Activated naive CD8-positive, alpha-beta T cell treated with anti-CD3 and anti-CD28 coated beads, Interleukin-2, amount 50 U/mL, for 24 hours (primary cell): Measurements from ENCODE around the gene TRANK1.
"Not testable (repeated sequence)": the region's sequence is repeated elsewhere in the genome, so short reads cannot be mapped to it uniquely, and the experiment has no call there.

Source experiments
- ATAC-seq: fragments of 150-1000 bp; cut with Tn5 transposase; one replicate; pipeline ENCODE4 v1.10.0; 2021
- DNase-seq: peaks from one replicate; pipeline ENCODE4 v3.0.0; 2021
- H3K27ac Mint-ChIP-seq: one replicate; pipeline ENCODE4 v1.8.0; 2021; ENCODE audit warnings: mild to moderate bottlenecking, mixed read lengths
- H3K27me3 Mint-ChIP-seq: one replicate; pipeline ENCODE4 v1.8.0; 2021; ENCODE audit warnings: mixed read lengths
- H3K36me3 Mint-ChIP-seq: one replicate; pipeline ENCODE4 v1.8.0; 2021; ENCODE audit warnings: low read depth, mixed read lengths
- H3K4me1 Mint-ChIP-seq: one replicate; pipeline ENCODE4 v1.8.0; 2021; ENCODE audit warnings: mixed read lengths
- H3K4me3 Mint-ChIP-seq: one replicate; pipeline ENCODE4 v1.8.0; 2021; ENCODE audit warnings: mild to moderate bottlenecking, moderate library complexity, mixed read lengths
- H3K9me3 Mint-ChIP-seq: one replicate; pipeline ENCODE4 v1.8.0; 2021; ENCODE audit warnings: mixed read lengths

Gene TRANK1

GRCh38 chr3:36942638-36943248, 2.1 kb downstream of the TRANK1 start:
- peaks cover 8% of the 10 kb centered on the region for H3K9me3 Mint-ChIP-seq
- H3K27ac Mint-ChIP-seq = no peak overlapping the region
- peaks cover 22% of the 10 kb centered on the region for H3K4me1 Mint-ChIP-seq
- ATAC-seq = no peak
- peaks cover 8% of the 10 kb centered on the region for H3K36me3 Mint-ChIP-seq
- peaks cover 2% of the 10 kb centered on the region for H3K27me3 Mint-ChIP-seq
- DNase-seq = no peak
- H3K4me3 Mint-ChIP-seq = no peak overlapping the region

GRCh38 chr3:36941658-36942057, 3.2 kb downstream of the TRANK1 start:
- DNase-seq (no peak), ATAC-seq (no peak)
- Mint-ChIP-seq H3K4me3 (no peak overlapping the region), H3K9me3 (peaks cover under 1% of the 10 kb centered on the region), H3K4me1 (peaks cover 22% of the 10 kb centered on the region), H3K27ac (no peak overlapping the region), H3K36me3 (no peaks in the 10 kb centered on the region), H3K27me3 (peaks cover 2% of the 10 kb centered on the region)

GRCh38 chr3:36941162-36941561, 3.7 kb downstream of the TRANK1 start:
- Mint-ChIP-seq H3K4me1 (peaks cover 22% of the 10 kb centered on the region), H3K27ac (no peak overlapping the region), H3K4me3 (no peak overlapping the region), H3K9me3 (no peaks in the 10 kb centered on the region), H3K27me3 (peaks cover 2% of the 10 kb centered on the region), H3K36me3 (no peaks in the 10 kb centered on the region)
- DNase-seq (no peak), ATAC-seq (no peak)

GRCh38 chr3:36937492-36937891, 7.4 kb downstream of the TRANK1 start:
- Mint-ChIP-seq H3K27ac (no peak overlapping the region), H3K9me3 (no peaks in the 10 kb centered on the region), H3K4me3 (no peak overlapping the region), H3K27me3 (no peaks in the 10 kb centered on the region), H3K4me1 (peaks cover 9% of the 10 kb centered on the region), H3K36me3 (no peaks in the 10 kb centered on the region)
- DNase-seq (no peak), ATAC-seq (no peak)

GRCh38 chr3:36933540-36934296, 11.1 kb downstream of the TRANK1 start:
- H3K27me3 Mint-ChIP-seq = no peaks in the 10 kb centered on the region
- H3K4me3 Mint-ChIP-seq = no peak overlapping the region
- no peak for DNase-seq
- peaks cover 1% of the 10 kb centered on the region for H3K36me3 Mint-ChIP-seq
- no peak overlapping the region for H3K27ac Mint-ChIP-seq
- H3K9me3 Mint-ChIP-seq = no peaks in the 10 kb centered on the region
- peaks cover 1% of the 10 kb centered on the region for H3K4me1 Mint-ChIP-seq
- no peak for ATAC-seq

GRCh38 chr3:36931424-36931823, 13.4 kb downstream of the TRANK1 start:
- not testable (repeated sequence) for H3K4me1 Mint-ChIP-seq, H3K36me3 Mint-ChIP-seq, H3K27ac Mint-ChIP-seq, ATAC-seq, DNase-seq, H3K9me3 Mint-ChIP-seq, H3K4me3 Mint-ChIP-seq, H3K27me3 Mint-ChIP-seq

- Mint-ChIP-seq H3K4me1 (peaks cover 10% of the 10 kb centered on the region), H3K9me3 (no peaks in the 10 kb centered on the region), H3K36me3 (peaks cover 1% of the 10 kb centered on the region), H3K27me3 (no peaks in the 10 kb centered on the region), H3K4me3 (no peak overlapping the region), H3K27ac (no peak overlapping the region)
- ATAC-seq = no peak
- no peak for DNase-seq
Measured at GRCh38 chr3:36928220-36928619, 16.6 kb downstream of the TRANK1 start.

- H3K27me3 Mint-ChIP-seq = no peaks in the 10 kb centered on the region
- DNase-seq = no peak
- peaks cover 2% of the 10 kb centered on the region for H3K9me3 Mint-ChIP-seq
- H3K4me1 Mint-ChIP-seq = peaks cover 15% of the 10 kb centered on the region
- H3K36me3 Mint-ChIP-seq = peaks cover 3% of the 10 kb centered on the region
- no peak overlapping the region for H3K4me3 Mint-ChIP-seq
- H3K27ac Mint-ChIP-seq = no peak overlapping the region
- no peak for ATAC-seq
Measured at GRCh38 chr3:36926292-36926897, 18.5 kb downstream of the TRANK1 start.

GRCh38 chr3:36924744-36925521, 19.9 kb downstream of the TRANK1 start:
- no peak overlapping the region for H3K27ac Mint-ChIP-seq

GRCh38 chr3:36923981-36924743, 20.7 kb downstream of the TRANK1 start:
- Mint-ChIP-seq H3K4me3 (peak overlapping the region; percentile 47), H3K27ac (no peak overlapping the region), H3K4me1 (peaks cover 22% of the 10 kb centered on the region), H3K9me3 (peaks cover 15% of the 10 kb centered on the region), H3K36me3 (peaks cover 12% of the 10 kb centered on the region), H3K27me3 (no peaks in the 10 kb centered on the region)
- no peak for DNase-seq
- no peak for ATAC-seq

More at GRCh38 chr3:36924744-36925521, 19.9 kb downstream of the TRANK1 start:
- H3K4me3 Mint-ChIP-seq = peak overlapping the region; percentile 47
- H3K36me3 Mint-ChIP-seq = peaks cover 13% of the 10 kb centered on the region
- DNase-seq (no peak), ATAC-seq (no peak)
- peaks cover 15% of the 10 kb centered on the region for H3K9me3 Mint-ChIP-seq
- peaks cover 17% of the 10 kb centered on the region for H3K4me1 Mint-ChIP-seq
- H3K27me3 Mint-ChIP-seq = no peaks in the 10 kb centered on the region

- Mint-ChIP-seq H3K4me3 (no peak overlapping the region), H3K36me3 (peaks cover 12% of the 10 kb centered on the region), H3K27me3 (no peaks in the 10 kb centered on the region), H3K27ac (no peak overlapping the region), H3K9me3 (peaks cover 15% of the 10 kb centered on the region), H3K4me1 (peaks cover 25% of the 10 kb centered on the region)
- no peak for ATAC-seq
- no peak for DNase-seq
Measured at GRCh38 chr3:36923523-36923943, 21.3 kb downstream of the TRANK1 start.

GRCh38 chr3:36920884-36921567, 23.8 kb downstream of the TRANK1 start:
- ATAC-seq (no peak), DNase-seq (no peak)
- peaks cover 15% of the 10 kb centered on the region for H3K9me3 Mint-ChIP-seq
- peaks cover 35% of the 10 kb centered on the region for H3K4me1 Mint-ChIP-seq
- no peak overlapping the region for H3K4me3 Mint-ChIP-seq
- peaks cover 12% of the 10 kb centered on the region for H3K36me3 Mint-ChIP-seq
- no peak overlapping the region for H3K27ac Mint-ChIP-seq
- H3K27me3 Mint-ChIP-seq = no peaks in the 10 kb centered on the region

GRCh38 chr3:36919439-36920160, 25.3 kb downstream of the TRANK1 start:
- Mint-ChIP-seq H3K27me3 (no peaks in the 10 kb centered on the region), H3K9me3 (peaks cover 15% of the 10 kb centered on the region), H3K27ac (no peak overlapping the region), H3K36me3 (peaks cover 12% of the 10 kb centered on the region), H3K4me1 (peaks cover 33% of the 10 kb centered on the region), H3K4me3 (no peak overlapping the region)
- DNase-seq (no peak), ATAC-seq (no peak)
